Mesothelial cell of epicardium (in vitro differentiated cells): ENCODE data around the gene RRM2. TPM values are rescaled to one million over a fixed set of nuclear protein-coding genes. Genes with fewer than 3 reads are reported as not detected.
"Not testable (repeated sequence)": the region's sequence is repeated elsewhere in the genome, so short reads cannot be mapped to it uniquely, and the experiment has no call there.

Source experiments
- DNase-seq, 2 experiments: peaks; one replicate each; pipeline ENCODE4 v3.0.0; 2021; ENCODE audit warnings: low spot score in 2 of 2; ENCODE audit not compliant: unreplicated experiment in 2 of 2
- H3K27ac Mint-ChIP-seq: 2 replicates; pipeline ENCODE4 v1.8.0; 2021; ENCODE audit warnings: mixed read lengths
- H3K27me3 Mint-ChIP-seq: 2 replicates; pipeline ENCODE4 v1.8.0; 2021; ENCODE audit warnings: low read depth, mixed read lengths
- H3K36me3 Mint-ChIP-seq: 2 replicates; pipeline ENCODE4 v1.8.0; 2021; ENCODE audit warnings: mixed read lengths
- H3K4me1 Mint-ChIP-seq: 2 replicates; pipeline ENCODE4 v1.8.0; 2021; ENCODE audit warnings: mixed read lengths
- H3K4me3 Mint-ChIP-seq: 2 replicates; pipeline ENCODE4 v1.8.0; 2021; ENCODE audit warnings: mild to moderate bottlenecking, moderate library complexity, mixed read lengths
- H3K9me3 Mint-ChIP-seq: 2 replicates; pipeline ENCODE4 v1.8.0; 2021; ENCODE audit warnings: mixed read lengths
- total RNA-seq: library from RNA; stranded (reverse); gene quantifications from 3 replicates; pipeline ENCODE4 v1.2.1, GENCODE V29; 2021
- TF ChIP-seq, protein P1 (sequence below): fragments of 200-600 bp; sonication (generic); IDR thresholded peaks from one replicate; pipeline ENCODE4 v1.5.0; 2021; ENCODE audit warnings: antibody characterized with exemption; ENCODE audit not compliant: unreplicated experiment

Gene RRM2
- total RNA-seq, 1 donor from 2014 or later, result 30.8 TPM

GRCh38 chr2:10085668-10086059, 36.9 kb upstream of the RRM2 start:
- no peak overlapping the region for H3K27ac Mint-ChIP-seq
- no peak for DNase-seq
- no peak overlapping the region for H3K4me3 Mint-ChIP-seq
- TF ChIP-seq, protein P1, sequence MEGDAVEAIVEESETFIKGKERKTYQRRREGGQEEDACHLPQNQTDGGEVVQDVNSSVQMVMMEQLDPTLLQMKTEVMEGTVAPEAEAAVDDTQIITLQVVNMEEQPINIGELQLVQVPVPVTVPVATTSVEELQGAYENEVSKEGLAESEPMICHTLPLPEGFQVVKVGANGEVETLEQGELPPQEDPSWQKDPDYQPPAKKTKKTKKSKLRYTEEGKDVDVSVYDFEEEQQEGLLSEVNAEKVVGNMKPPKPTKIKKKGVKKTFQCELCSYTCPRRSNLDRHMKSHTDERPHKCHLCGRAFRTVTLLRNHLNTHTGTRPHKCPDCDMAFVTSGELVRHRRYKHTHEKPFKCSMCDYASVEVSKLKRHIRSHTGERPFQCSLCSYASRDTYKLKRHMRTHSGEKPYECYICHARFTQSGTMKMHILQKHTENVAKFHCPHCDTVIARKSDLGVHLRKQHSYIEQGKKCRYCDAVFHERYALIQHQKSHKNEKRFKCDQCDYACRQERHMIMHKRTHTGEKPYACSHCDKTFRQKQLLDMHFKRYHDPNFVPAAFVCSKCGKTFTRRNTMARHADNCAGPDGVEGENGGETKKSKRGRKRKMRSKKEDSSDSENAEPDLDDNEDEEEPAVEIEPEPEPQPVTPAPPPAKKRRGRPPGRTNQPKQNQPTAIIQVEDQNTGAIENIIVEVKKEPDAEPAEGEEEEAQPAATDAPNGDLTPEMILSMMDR, result no peak
- H3K4me1 Mint-ChIP-seq, result peaks cover 9% of the 10 kb centered on the region
- H3K27me3 Mint-ChIP-seq, result peaks cover 70% of the 10 kb centered on the region
- no peaks in the 10 kb centered on the region for H3K36me3 Mint-ChIP-seq
- no peaks in the 10 kb centered on the region for H3K9me3 Mint-ChIP-seq

DNA sequence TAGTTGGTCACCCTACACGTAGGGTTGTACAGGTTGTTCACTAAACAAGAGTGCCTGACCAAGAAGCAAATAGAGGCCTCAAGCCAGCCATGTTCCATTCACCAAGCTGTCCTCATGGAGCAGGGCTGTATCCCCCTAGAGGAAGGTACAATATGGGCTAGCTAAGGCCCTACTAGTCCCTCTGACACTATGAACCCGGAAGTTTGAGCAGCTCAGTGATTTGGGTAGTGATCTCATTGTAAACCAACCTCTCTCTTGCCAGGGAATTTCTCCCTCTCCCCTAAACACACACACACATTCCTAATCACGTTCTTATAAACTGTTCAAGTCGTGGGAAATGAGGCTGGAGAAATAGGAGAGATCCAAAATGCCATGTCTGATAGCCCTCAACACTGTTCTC, 35.6 kb upstream of the RRM2 start:
- Mint-ChIP-seq H3K9me3 (no peaks in the 10 kb centered on the region), H3K27ac (no peak overlapping the region), H3K36me3 (no peaks in the 10 kb centered on the region), H3K4me3 (no peak overlapping the region), H3K27me3 (peaks cover 57% of the 10 kb centered on the region), H3K4me1 (peaks cover 3% of the 10 kb centered on the region)
- TF ChIP-seq, protein P1, result no peak
- no peak for DNase-seq

DNA sequence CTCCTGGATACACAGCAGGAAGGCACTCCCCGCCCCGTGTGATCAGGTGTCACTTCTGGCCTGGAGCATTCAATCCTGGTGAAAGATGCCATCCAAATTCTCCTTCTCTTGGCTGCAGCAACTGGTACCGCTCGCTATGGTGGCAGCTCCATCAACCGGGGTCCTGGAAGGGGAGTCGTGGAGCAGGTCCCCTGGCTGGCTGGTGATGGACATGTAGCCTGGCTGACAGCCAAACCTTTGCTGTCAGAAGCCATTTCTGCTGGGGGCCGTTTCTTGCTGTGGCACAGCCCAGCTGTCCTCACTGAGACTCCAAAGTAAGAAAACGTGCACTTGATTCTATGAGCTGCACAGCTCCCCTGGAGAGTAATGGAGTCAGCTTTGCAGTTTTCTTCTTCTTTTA, 35.2 kb upstream of the RRM2 start:
- Mint-ChIP-seq H3K27me3 (peaks cover 53% of the 10 kb centered on the region), H3K4me3 (no peak overlapping the region)
- no peak for DNase-seq

DNA sequence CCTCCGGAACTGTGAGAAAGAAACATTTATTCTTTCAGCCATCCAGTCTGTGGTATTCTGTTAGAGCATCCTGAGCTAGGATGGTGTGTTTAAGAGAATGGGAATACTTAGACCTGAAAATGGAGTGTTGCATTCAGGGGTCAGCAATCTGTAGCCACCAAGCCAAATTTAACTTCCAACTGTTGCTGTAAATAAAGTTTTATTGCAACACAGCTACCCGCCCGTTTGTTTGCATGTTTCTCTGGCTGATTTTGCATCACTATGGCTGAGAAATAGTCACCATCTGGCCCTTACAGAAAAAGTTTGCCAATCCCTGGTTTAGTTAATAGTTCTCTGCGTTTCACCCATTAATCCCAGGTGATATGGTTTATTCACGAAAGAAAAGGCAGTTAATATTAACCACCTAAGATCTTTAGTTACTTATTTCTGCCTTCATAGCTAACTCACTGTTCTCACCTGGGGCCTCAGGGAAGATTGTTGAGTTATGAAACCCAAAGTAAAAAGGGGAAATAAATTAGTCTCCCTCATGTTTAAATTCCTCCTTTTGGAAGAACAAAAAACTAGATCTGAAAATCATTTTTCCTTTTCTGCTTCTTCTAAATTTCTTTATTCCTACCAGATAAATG, 32.9 kb upstream of the RRM2 start:
- Mint-ChIP-seq H3K27ac (no peak overlapping the region), H3K27me3 (peaks cover 35% of the 10 kb centered on the region), H3K4me3 (no peak overlapping the region)

More for the DNA sequence above, 35.2 kb upstream of the RRM2 start:
- Mint-ChIP-seq H3K4me1 (peaks cover 3% of the 10 kb centered on the region), H3K36me3 (no peaks in the 10 kb centered on the region), H3K27ac (no peak overlapping the region), H3K9me3 (no peaks in the 10 kb centered on the region)
- TF ChIP-seq, protein P1, result no peak

GRCh38 chr2:10091182-10091888, 31.2 kb upstream of the RRM2 start:
- peaks cover 20% of the 10 kb centered on the region for H3K27me3 Mint-ChIP-seq
- TF ChIP-seq, protein P1, result no peak
- no peaks in the 10 kb centered on the region for H3K36me3 Mint-ChIP-seq
- H3K9me3 Mint-ChIP-seq, result no peaks in the 10 kb centered on the region
- H3K4me3 Mint-ChIP-seq, result no peak overlapping the region
- no peak overlapping the region for H3K27ac Mint-ChIP-seq
- DNase-seq, result no peak
- H3K4me1 Mint-ChIP-seq, result no peaks in the 10 kb centered on the region

More for the DNA sequence above, 32.9 kb upstream of the RRM2 start:
- DNase-seq, result no peak
- H3K9me3 Mint-ChIP-seq, result no peaks in the 10 kb centered on the region
- no peaks in the 10 kb centered on the region for H3K4me1 Mint-ChIP-seq
- H3K36me3 Mint-ChIP-seq, result no peaks in the 10 kb centered on the region
- TF ChIP-seq, protein P1, result no peak

GRCh38 chr2:10091889-10092244, 30.7 kb upstream of the RRM2 start:
- not testable (repeated sequence) for H3K27ac Mint-ChIP-seq, DNase-seq, H3K4me1 Mint-ChIP-seq, H3K4me3 Mint-ChIP-seq, H3K9me3 Mint-ChIP-seq, H3K36me3 Mint-ChIP-seq
- H3K27me3 Mint-ChIP-seq, result peaks cover 20% of the 10 kb centered on the region
